DOHH2 (cell line): ENCODE data around the gene UTS2R.
A peak's percentile ranks its signal among the peaks of the same experiment; 100 is the strongest.
"Not testable (repeated sequence)": the region's sequence is repeated elsewhere in the genome, so short reads cannot be mapped to it uniquely, and the experiment has no call there.

ENCODE experiments used
- H3F3A ChIP-seq: fragments of 200-600 bp; sonication (generic), shearing (Covaris generic); 2 replicates; pipeline ENCODE4 v1.6.0; 2016; ENCODE audit warnings: antibody characterized with exemption, mild to moderate bottlenecking; ENCODE audit not compliant: control insufficient read depth, insufficient read depth
- H3K27ac ChIP-seq: fragments of 200-600 bp; sonication (generic); 2 replicates; pipeline ENCODE4 v1.5.1; 2014; ENCODE audit warnings: low read depth, mild to moderate bottlenecking, low read length, moderate library complexity
- H3K27me3 ChIP-seq: fragments of 200-600 bp; sonication (generic); 2 replicates; pipeline ENCODE4 v1.6.1; 2014; ENCODE audit warnings: mild to moderate bottlenecking, low read length, mixed read lengths; ENCODE audit not compliant: control insufficient read depth
- H3K36me3 ChIP-seq: fragments of 200-600 bp; sonication (generic); 2 replicates; pipeline ENCODE4 v1.6.1; 2014; ENCODE audit warnings: mild to moderate bottlenecking, low read length, moderate library complexity, mixed read lengths; ENCODE audit not compliant: control insufficient read depth
- H3K4me1 ChIP-seq: fragments of 200-600 bp; sonication (generic); 2 replicates; pipeline ENCODE4 v1.6.1; 2014; ENCODE audit warnings: mild to moderate bottlenecking, low read length, mixed read lengths; ENCODE audit not compliant: control insufficient read depth
- H3K4me2 ChIP-seq: fragments of 200-600 bp; sonication (generic); 2 replicates; pipeline ENCODE4 v1.6.0; 2014; ENCODE audit warnings: mild to moderate bottlenecking, low read length, moderate library complexity
- H3K4me3 ChIP-seq: fragments of 200-600 bp; sonication (generic); 2 replicates; pipeline ENCODE4 v1.5.1; 2014; ENCODE audit warnings: mild to moderate bottlenecking, low read length, mixed read lengths
- H3K79me2 ChIP-seq: fragments of 200-600 bp; sonication (generic); 2 replicates; pipeline ENCODE4 v1.6.1; 2014; ENCODE audit warnings: mild to moderate bottlenecking, low read length, mixed read lengths; ENCODE audit not compliant: control insufficient read depth
- H3K9me2 ChIP-seq: fragments of 200-600 bp; sonication (generic); replicated peaks from 2 replicates; pipeline ENCODE4 v1.6.1; 2014; ENCODE audit warnings: mild to moderate bottlenecking, low read length, mixed read lengths; ENCODE audit not compliant: control insufficient read depth
- H3K9me3 ChIP-seq: fragments of 200-600 bp; sonication (generic); 2 replicates; pipeline ENCODE4 v1.6.1; 2014; ENCODE audit warnings: antibody characterized with exemption, low read length, mixed read lengths; ENCODE audit not compliant: control insufficient read depth, insufficient read depth
- H4K20me1 ChIP-seq: fragments of 200-600 bp; sonication (generic); 2 replicates; pipeline ENCODE4 v1.6.0; 2014; ENCODE audit warnings: low read depth, mild to moderate bottlenecking, antibody characterized with exemption, low read length, moderate library complexity; ENCODE audit not compliant: control insufficient read depth, insufficient read depth
- EZH2phosphoT487 ChIP-seq: fragments of 200-600 bp; sonication (generic); IDR thresholded peaks from 2 replicates; pipeline ENCODE4 v1.6.1; 2017; ENCODE audit warnings: borderline replicate concordance, mild to moderate bottlenecking, antibody characterized with exemption, low read length, moderate library complexity, mixed read lengths
- TF ChIP-seq, protein P1 (sequence below): fragments of 200-600 bp; sonication (generic); IDR thresholded peaks from one replicate; pipeline ENCODE4 v1.5.1; 2014; ENCODE audit warnings: antibody characterized with exemption, mild to moderate bottlenecking, low read depth, low read length; ENCODE audit not compliant: poor library complexity, severe bottlenecking

UTS2R gene

DNA sequence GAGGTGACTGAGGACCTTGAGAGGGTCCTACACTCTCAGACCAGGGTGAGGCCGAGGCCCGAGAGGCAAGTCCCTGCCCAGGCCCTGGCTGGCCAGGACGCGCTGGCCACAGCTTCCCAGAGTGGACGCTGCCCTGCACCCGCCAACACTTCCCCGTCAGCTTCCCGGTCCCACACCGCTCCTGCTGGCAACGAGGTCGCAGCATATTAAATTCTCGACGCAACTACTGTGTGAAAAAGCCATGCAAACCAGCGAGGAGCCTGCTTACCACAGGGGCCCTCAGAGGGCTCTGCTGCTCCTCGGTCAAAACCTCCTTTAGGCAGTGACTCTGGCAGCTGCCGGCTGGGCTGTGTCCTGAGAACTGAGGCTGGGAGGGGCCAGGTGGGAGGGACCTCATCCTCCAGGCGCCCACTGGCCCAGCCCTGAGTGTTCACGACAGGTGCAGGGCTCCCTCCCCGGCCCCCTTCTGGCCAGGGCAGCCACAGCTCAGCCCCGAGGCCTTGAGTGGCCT is 14.7 kb upstream of the UTS2R start:
- H3K27me3 ChIP-seq = no peaks in the 10 kb centered on the region
- H4K20me1 ChIP-seq = no peaks in the 10 kb centered on the region
- H3K79me2 ChIP-seq = no peaks in the 10 kb centered on the region
- H3K4me3 ChIP-seq = no peak overlapping the region
- H3F3A ChIP-seq = peaks cover 7% of the 10 kb centered on the region
- no peak overlapping the region for H3K27ac ChIP-seq
- H3K9me2 ChIP-seq = no peaks in the 10 kb centered on the region
- H3K4me1 ChIP-seq = peaks cover 17% of the 10 kb centered on the region
- no peak overlapping the region for H3K4me2 ChIP-seq
- H3K9me3 ChIP-seq = peaks cover 3% of the 10 kb centered on the region; the same call in 1 of the 2 replicates
- H3K36me3 ChIP-seq = no peaks in the 10 kb centered on the region
- no peak for TF ChIP-seq EZH2phosphoT487
- TF ChIP-seq, protein P1, sequence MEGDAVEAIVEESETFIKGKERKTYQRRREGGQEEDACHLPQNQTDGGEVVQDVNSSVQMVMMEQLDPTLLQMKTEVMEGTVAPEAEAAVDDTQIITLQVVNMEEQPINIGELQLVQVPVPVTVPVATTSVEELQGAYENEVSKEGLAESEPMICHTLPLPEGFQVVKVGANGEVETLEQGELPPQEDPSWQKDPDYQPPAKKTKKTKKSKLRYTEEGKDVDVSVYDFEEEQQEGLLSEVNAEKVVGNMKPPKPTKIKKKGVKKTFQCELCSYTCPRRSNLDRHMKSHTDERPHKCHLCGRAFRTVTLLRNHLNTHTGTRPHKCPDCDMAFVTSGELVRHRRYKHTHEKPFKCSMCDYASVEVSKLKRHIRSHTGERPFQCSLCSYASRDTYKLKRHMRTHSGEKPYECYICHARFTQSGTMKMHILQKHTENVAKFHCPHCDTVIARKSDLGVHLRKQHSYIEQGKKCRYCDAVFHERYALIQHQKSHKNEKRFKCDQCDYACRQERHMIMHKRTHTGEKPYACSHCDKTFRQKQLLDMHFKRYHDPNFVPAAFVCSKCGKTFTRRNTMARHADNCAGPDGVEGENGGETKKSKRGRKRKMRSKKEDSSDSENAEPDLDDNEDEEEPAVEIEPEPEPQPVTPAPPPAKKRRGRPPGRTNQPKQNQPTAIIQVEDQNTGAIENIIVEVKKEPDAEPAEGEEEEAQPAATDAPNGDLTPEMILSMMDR = no peak

DNA sequence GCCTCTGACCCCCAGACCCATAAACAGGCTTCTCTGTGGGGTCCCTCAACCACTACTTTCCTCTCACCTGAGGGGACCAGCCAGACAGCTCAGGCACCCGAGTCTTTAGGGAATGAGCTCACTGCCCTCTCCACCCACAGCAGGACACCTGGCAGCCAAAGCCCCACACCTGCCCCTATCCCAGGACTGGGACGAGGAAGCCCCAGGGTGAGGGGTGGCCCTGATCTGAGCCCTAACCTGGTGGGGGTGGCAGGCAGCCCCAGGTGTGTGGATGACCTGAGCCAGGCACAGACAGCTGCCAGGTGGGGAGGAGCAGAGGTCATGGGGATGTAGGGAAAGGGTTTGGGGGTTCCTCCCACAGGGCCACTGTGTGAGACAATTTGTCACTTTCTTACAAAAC is 14.2 kb upstream of the UTS2R start:
- no peak overlapping the region for H3K27ac ChIP-seq
- no peak overlapping the region for H3K4me2 ChIP-seq

DNA sequence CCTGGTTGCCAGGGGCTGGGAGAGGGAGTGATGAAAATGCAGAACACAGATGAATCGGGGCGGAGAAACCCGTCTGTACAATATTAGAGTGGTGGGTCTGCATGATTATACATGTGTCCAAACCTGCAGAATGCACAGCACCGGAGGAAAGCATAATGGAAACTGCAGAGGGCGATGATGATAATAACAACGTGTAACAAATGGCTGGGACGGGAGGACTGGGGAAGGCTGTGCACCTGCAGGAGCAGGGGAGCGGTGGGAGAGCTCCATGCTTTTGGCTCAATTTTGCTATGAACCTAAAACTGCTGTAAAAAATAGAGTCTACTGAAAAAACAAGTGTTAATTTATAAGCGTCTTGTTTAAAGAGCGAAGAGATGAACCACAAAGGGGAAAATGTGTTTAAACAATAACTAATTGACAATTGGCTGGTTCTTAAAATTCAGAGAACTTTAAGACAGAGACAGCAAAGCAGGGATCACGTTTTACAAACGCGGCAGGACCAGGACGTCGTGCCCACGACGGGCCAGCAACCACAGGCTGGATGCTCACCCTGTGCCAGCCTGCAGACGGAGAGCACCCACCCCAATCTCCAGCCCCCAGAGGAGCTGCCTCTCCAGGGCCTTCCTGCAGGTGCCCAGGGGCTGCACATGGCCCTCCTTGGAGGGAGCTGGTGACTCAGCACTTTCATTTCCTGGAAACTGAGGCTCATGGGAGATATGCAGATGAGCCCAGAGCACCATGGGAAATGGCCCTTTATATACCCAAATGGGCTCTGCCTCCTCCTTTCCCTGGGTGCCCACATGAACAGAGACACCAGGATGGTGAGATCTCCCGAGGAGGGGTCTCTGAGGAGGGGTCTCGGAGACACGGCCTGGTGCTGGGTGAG is 12.9 kb upstream of the UTS2R start, which contains the start of gene TEX19:
Gene TEX19 (plus strand): TSS at position 783 of the 886 bp plus-strand sequence. CDS start 2,904 bp downstream, outside the sequence.
- H3K4me2 ChIP-seq = peak within 1 kb of the TSS; percentile 36
- H3K4me3 ChIP-seq = no peak within 1 kb of the TSS
- no peaks in the 10 kb centered on the region for H3K9me2 ChIP-seq
- no peaks in the 10 kb centered on the region for H3K79me2 ChIP-seq
- no peak within 1 kb of the TSS for H3K27ac ChIP-seq
- no peaks in the 10 kb centered on the region for H3K27me3 ChIP-seq
- peaks cover 3% of the 10 kb centered on the region; the same call in 1 of the 2 replicates for H3K9me3 ChIP-seq
- no peaks in the 10 kb centered on the region for H3K36me3 ChIP-seq
- H3K4me1 ChIP-seq = peaks cover 11% of the 10 kb centered on the region
- TF ChIP-seq, protein P1 = peak; percentile 24
- TF ChIP-seq EZH2phosphoT487 = no peak
- peaks cover 7% of the 10 kb centered on the region for H3F3A ChIP-seq
- no peaks in the 10 kb centered on the region for H4K20me1 ChIP-seq

More for the DNA sequence above, 14.2 kb upstream of the UTS2R start:
- no peak for TF ChIP-seq EZH2phosphoT487
- TF ChIP-seq, protein P1 = no peak
- Histone ChIP-seq H3K4me1 (peaks cover 12% of the 10 kb centered on the region), H3K27me3 (no peaks in the 10 kb centered on the region), H3K9me2 (no peaks in the 10 kb centered on the region), H3K9me3 (peaks cover 3% of the 10 kb centered on the region; the same call in 1 of the 2 replicates), H3K4me3 (no peak overlapping the region), H4K20me1 (no peaks in the 10 kb centered on the region), H3K79me2 (no peaks in the 10 kb centered on the region), H3K36me3 (no peaks in the 10 kb centered on the region), H3F3A (peaks cover 7% of the 10 kb centered on the region)

DNA sequence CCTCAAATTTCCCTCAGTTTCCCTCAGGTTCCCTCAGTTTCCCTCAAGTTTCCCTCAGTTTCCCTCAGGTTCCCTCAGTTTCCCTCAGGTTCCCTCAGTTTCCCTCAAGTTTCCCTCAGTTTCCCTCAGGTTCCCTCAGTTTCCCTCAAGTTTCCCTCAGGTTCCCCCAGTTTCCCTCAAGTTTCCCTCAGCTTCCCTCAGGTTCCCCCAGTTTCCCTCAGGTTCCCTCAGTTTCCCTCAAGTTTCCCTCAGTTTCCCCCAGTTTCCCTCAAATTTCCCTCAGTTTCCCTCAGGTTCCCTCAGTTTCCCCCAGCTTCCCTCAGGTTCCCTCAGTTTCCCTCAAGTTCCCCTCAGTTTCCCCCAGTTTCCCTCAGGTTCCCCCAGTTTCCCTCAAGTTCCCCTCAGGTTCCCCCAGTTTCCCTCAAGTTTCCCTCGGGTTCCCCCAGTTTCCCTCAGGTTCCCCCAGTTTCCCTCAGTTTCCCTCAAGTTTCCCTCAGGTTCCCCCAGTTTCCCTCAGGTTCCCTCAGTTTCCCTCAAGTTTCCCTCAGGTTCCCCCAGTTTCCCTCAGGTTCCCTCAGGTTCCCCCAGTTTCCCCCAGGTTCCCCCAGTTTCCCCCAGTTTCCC is 12.0 kb upstream of the UTS2R start:
- H3K27me3 ChIP-seq, H3K4me3 ChIP-seq, H3F3A ChIP-seq, H3K36me3 ChIP-seq, H4K20me1 ChIP-seq, H3K27ac ChIP-seq, H3K4me2 ChIP-seq, H3K79me2 ChIP-seq, H3K9me3 ChIP-seq, H3K9me2 ChIP-seq: not testable (repeated sequence)
- H3K4me1 ChIP-seq = peaks cover 11% of the 10 kb centered on the region
